ENCODE measurements around the gene ALDH3B1. TPM values are rescaled to one million over a fixed set of nuclear protein-coding genes. Genes with fewer than 3 reads are reported as not detected.

The ALDH3B1 gene
- total and polyA plus RNA-seq, 2 experiments from 2014 or later, result 15.4 to 15.7 TPM

DNA sequence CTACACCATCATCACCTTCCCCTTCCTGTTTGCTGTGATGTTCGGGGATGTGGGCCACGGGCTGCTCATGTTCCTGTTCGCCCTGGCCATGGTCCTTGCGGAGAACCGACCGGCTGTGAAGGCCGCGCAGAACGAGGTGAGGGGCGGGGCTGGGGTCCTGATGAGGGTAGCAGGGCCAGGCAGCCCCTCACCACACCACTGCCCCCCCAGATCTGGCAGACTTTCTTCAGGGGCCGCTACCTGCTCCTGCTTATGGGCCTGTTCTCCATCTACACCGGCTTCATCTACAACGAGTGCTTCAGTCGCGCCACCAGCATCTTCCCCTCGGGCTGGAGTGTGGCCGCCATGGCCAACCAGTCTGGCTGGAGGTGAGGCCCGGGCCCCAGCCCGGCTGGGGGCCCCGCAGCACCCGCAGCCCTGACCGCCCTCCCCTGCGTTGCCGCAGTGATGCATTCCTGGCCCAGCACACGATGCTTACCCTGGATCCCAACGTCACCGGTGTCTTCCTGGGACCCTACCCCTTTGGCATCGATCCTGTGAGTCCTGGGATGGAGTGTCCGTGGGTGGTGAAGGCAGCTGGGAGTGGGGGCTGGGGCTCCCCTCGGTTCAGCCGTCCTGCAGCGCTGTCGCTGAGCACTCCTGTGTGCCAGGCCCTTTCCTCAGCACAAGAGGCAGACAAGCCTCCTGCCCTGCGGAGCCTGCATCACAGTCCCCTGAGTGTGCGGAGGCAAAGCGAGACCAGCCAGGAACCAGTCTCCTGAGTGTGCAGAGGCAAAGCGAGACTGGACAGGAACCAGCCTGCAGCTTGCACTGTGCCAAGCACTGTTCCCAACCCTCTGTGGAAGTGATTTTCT is 37.5 kb downstream of the ALDH3B1 start:
- H4K20me1 ChIP-seq (ENCODE audit: insufficient read depth, poor library complexity, severe bottlenecking), result no peaks in the 10 kb centered on the region
- no peaks in the 10 kb centered on the region for H3K9me3 ChIP-seq (ENCODE audit: low read depth)
- 95% methylated on average over 37 of the region's 37 CpGs for WGBS (ENCODE audit: low lambda C conversion rate, missing lambda C conversion rate)

DNA sequence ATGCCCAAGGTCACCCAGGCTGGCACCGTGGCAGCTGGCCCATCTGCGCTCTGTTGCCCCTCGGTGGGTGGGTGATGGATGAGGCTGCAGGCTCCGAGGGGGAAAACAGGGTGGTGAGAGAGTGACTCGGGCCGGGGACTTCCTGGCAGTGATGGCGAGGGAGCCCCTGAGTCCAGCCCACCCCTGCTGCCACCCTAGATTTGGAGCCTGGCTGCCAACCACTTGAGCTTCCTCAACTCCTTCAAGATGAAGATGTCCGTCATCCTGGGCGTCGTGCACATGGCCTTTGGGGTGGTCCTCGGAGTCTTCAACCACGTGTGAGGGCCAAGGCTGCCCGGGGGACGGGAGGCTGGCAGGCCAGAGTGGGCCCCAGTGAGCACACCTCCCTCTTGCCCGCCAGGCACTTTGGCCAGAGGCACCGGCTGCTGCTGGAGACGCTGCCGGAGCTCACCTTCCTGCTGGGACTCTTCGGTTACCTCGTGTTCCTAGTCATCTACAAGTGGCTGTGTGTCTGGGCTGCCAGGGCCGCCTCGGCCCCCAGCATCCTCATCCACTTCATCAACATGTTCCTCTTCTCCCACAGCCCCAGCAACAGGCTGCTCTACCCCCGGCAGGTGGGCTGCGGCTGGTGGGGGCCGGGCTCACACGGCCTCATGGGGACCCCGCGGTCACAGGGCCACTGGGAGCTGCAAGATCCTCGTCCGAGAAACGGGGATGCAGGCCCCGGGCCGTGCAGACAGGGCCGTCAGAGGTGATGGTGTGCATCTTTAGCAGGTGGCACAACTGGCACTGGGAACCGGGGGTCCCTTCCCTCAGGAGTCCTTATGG is 38.8 kb downstream of the ALDH3B1 start:
- Histone ChIP-seq H4K20me1 (ENCODE audit: insufficient read depth, poor library complexity, severe bottlenecking) (no peaks in the 10 kb centered on the region), H3K4me1 (ENCODE audit: insufficient read depth) (no peaks in the 10 kb centered on the region), H3K9me3 (ENCODE audit: low read depth) (no peaks in the 10 kb centered on the region), H3K79me2 (no peaks in the 10 kb centered on the region), H3K9me2 (replicated peaks; ENCODE audit: insufficient read depth) (no peaks in the 10 kb centered on the region), H2AFZ (no peak overlapping the region), H3K27ac (no peak overlapping the region), H3K4me2 (no peak overlapping the region), H3K27me3 (no peaks in the 10 kb centered on the region), H3K4me3 (no peak overlapping the region), H3K36me3 (replicated peaks; ENCODE audit: insufficient read depth, low read depth) (no peaks in the 10 kb centered on the region)
- DNase-seq (ENCODE audit: low spot score), result no peak
- 95% methylated on average over 27 of the region's 35 CpGs for WGBS (ENCODE audit: low lambda C conversion rate, missing lambda C conversion rate)
- TF ChIP-seq, protein P1, sequence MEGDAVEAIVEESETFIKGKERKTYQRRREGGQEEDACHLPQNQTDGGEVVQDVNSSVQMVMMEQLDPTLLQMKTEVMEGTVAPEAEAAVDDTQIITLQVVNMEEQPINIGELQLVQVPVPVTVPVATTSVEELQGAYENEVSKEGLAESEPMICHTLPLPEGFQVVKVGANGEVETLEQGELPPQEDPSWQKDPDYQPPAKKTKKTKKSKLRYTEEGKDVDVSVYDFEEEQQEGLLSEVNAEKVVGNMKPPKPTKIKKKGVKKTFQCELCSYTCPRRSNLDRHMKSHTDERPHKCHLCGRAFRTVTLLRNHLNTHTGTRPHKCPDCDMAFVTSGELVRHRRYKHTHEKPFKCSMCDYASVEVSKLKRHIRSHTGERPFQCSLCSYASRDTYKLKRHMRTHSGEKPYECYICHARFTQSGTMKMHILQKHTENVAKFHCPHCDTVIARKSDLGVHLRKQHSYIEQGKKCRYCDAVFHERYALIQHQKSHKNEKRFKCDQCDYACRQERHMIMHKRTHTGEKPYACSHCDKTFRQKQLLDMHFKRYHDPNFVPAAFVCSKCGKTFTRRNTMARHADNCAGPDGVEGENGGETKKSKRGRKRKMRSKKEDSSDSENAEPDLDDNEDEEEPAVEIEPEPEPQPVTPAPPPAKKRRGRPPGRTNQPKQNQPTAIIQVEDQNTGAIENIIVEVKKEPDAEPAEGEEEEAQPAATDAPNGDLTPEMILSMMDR (IDR thresholded peaks at IDR 0.05; ENCODE audit: poor library complexity), result no peak
- no peak for TF ChIP-seq EZH2 (IDR thresholded peaks at IDR 0.05; ENCODE audit: borderline replicate concordance)
- TF ChIP-seq EZH2phosphoT487 (IDR thresholded peaks at IDR 0.05; ENCODE audit: low read depth, severe bottlenecking, unreplicated experiment), result no peak

More for the DNA sequence above, 37.5 kb downstream of the ALDH3B1 start:
- H3K9me2 ChIP-seq (replicated peaks; ENCODE audit: insufficient read depth), result no peaks in the 10 kb centered on the region
- H3K27me3 ChIP-seq, result no peaks in the 10 kb centered on the region
- no peak overlapping the region for H3K4me3 ChIP-seq
- DNase-seq (ENCODE audit: low spot score), result no peak
- H3K27ac ChIP-seq, result no peak overlapping the region
- no peaks in the 10 kb centered on the region for H3K79me2 ChIP-seq
- no peaks in the 10 kb centered on the region for H3K36me3 ChIP-seq (replicated peaks; ENCODE audit: insufficient read depth, low read depth)
- TF ChIP-seq, protein P1 (IDR thresholded peaks at IDR 0.05; ENCODE audit: poor library complexity), result no peak
- no peak for TF ChIP-seq EZH2phosphoT487 (IDR thresholded peaks at IDR 0.05; ENCODE audit: low read depth, severe bottlenecking, unreplicated experiment)
- no peak for TF ChIP-seq EZH2 (IDR thresholded peaks at IDR 0.05; ENCODE audit: borderline replicate concordance)
- no peaks in the 10 kb centered on the region for H3K4me1 ChIP-seq (ENCODE audit: insufficient read depth)
- H2AFZ ChIP-seq, result no peak overlapping the region
- no peak overlapping the region for H3K4me2 ChIP-seq

DNA sequence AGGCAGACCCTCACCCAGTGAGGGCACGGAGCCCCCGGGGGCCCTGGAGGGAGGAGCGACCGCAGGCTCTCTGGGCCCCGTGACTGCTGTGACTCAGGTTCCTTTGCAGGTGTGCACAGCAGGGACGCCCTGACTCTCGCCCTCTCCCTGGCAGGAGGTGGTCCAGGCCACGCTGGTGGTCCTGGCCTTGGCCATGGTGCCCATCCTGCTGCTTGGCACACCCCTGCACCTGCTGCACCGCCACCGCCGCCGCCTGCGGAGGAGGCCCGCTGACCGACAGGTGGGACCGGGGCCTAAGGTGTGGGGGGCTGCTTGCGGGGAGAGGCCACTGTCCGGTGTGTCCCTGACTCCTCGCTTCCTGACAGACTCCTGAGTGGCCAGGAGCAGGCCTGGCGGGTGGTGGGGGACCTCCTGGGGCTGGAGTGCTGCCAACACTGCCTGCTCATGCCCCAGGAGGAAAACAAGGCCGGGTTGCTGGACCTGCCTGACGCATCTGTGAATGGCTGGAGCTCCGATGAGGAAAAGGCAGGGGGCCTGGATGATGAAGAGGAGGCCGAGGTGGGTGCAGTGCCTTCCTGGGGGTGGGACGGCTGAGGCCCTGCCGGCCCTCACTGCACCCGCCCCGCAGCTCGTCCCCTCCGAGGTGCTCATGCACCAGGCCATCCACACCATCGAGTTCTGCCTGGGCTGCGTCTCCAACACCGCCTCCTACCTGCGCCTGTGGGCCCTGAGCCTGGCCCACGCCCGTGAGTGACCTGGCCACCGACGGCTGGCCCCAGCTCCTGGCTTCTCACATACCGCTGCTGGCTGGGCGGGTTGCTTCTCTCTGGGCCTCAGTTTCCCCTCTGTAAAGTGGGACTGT is 39.6 kb downstream of the ALDH3B1 start:
- Histone ChIP-seq H3K4me3 (no peak overlapping the region), H3K27me3 (no peaks in the 10 kb centered on the region), H3K27ac (no peak overlapping the region), H3K79me2 (no peaks in the 10 kb centered on the region), H3K9me3 (ENCODE audit: low read depth) (no peaks in the 10 kb centered on the region), H3K36me3 (replicated peaks; ENCODE audit: insufficient read depth, low read depth) (no peaks in the 10 kb centered on the region), H3K4me2 (no peak overlapping the region), H2AFZ (no peak overlapping the region), H3K9me2 (replicated peaks; ENCODE audit: insufficient read depth) (no peaks in the 10 kb centered on the region), H4K20me1 (ENCODE audit: insufficient read depth, poor library complexity, severe bottlenecking) (no peaks in the 10 kb centered on the region), H3K4me1 (ENCODE audit: insufficient read depth) (no peaks in the 10 kb centered on the region)
- WGBS (ENCODE audit: low lambda C conversion rate, missing lambda C conversion rate), result 93% methylated on average over 38 of the region's 40 CpGs
- no peak for DNase-seq (ENCODE audit: low spot score)
- TF ChIP-seq, protein P1 (IDR thresholded peaks at IDR 0.05; ENCODE audit: poor library complexity), result no peak
- TF ChIP-seq EZH2 (IDR thresholded peaks at IDR 0.05; ENCODE audit: borderline replicate concordance) (no peak), EZH2phosphoT487 (IDR thresholded peaks at IDR 0.05; ENCODE audit: low read depth, severe bottlenecking, unreplicated experiment) (no peak)

Measured in hepatocyte (in vitro differentiated cells).